T1000 (cell line): ENCODE data around the gene FAM53A.
"Not testable (repeated sequence)": the region's sequence is repeated elsewhere in the genome, so short reads cannot be mapped to it uniquely, and the experiment has no call there.

Source experiments
- DNase-seq: peaks from one replicate; lab custom pipeline; 2025; ENCODE audit warnings: mixed read lengths; lab: John Stamatoyannopoulos, UW

The FAM53A gene

DNA sequence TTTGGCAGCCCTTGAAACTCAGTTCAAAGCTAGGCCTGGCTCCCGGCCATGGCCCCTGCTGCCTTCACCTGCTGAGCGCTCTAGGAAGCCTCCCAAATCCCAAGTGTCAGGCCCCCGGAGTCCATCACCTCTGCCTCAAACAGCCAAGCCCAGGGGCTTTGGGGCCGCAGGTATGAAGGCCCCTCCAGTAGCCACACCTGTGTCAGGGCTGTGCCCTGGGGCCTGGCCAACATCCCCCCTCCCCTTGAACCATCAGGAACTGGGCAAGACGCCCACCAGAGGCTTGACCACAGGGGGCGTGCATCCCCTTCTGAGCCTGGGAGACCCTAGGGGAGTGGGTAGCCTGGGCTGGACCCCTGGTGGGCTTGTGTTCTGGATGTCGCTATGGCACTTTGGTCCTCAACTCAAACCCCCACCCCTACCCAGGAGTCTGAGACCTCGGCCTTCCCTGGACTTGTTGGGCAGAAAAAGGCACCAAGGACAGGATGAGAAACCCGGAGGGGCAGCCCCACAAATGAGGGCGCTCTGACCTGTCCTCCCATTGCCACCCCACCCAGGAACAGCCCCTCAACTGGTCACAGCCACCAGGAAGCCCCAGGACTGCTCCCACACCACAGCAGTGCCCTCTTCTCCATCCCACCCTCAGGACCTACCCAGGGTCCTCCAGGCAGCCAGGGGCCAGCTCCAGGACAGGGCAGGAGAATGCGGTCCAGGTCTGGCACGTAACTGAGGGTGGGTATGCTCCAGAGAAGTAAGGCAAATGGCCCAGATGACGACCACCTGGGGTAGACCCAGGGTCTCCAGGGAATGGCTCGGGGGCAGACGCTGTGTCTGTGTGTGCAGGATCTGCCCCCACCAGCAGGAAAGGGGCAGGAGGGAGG lies 32.2 kb upstream of the FAM53A start:
- DNase-seq = no peak

GRCh38 chr4:1715002-1715758 lies 31.1 kb upstream of the FAM53A start:
- no peak for DNase-seq

DNA sequence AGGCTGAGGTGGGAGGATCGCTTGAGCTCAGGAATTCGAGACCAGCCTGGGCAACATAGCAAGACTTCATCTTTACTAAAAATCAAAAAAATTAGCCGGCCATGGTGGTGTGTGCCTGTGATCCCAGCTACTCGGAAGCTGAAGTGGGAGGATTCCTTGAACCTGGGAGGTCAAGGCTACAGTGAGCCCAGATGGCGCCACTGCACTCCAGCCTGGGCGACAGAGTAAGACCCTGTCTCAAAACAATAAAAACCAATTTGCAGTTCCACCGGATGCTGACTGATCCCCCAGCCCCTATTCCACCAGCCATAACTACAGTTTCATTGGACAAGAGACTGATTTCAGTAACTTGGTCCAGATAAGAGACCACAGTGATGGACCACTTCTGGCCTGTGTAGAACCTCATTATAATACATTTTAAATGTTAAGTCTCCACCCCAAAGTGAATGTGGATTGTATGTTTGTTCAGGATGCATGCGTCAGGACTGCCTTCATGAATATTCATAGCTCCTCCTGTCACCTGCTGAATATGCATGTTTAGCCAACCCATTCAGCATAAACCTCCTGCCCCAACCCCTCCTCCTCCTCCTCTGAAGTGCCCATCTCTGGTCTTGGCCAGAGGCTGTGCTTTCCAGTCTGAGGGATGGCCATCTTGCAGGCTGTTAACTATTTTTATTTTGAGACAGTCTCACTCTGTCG lies 30.3 kb upstream of the FAM53A start:
- DNase-seq = no peak

DNA sequence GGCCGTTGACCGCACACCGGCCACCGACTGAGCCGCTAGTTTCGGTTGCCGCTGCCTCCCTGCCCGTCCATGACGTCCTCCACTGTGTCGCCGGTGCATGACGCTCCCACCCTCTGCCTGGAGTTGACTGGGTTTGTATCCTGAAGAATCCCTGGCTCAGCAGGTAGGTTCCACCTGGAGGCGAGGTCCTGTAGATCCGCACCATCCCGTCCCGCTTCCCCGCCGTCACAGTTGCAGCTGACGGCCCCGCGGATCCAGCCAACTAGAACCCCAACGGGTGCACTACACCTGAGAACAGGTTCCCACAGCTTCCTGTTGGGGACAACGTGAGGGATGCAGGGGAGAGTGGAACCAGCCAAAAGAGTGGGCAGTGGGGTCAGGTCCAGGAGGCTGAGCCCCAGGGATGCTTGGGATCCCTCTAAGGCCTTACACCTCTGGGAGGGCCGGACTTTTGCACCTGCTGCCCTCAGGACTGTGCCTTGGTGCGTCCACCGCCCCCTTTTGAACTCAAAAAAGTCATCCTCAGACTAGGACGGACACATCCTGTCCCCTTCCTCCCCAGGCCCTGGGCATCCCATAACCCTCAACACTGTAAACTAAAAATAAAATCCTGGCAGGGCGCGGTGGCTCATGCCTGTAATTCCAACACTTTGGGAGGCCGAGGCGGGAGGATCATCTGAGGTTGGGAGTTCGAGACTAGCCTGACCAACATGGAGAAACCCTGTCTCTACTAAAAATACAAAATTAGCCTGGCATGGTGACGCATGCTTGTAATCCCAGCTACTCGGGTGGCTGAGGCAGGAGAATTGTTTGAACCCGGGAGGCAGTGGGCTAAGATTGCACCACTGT lies 29.1 kb upstream of the FAM53A start:
- DNase-seq = no peak

DNA sequence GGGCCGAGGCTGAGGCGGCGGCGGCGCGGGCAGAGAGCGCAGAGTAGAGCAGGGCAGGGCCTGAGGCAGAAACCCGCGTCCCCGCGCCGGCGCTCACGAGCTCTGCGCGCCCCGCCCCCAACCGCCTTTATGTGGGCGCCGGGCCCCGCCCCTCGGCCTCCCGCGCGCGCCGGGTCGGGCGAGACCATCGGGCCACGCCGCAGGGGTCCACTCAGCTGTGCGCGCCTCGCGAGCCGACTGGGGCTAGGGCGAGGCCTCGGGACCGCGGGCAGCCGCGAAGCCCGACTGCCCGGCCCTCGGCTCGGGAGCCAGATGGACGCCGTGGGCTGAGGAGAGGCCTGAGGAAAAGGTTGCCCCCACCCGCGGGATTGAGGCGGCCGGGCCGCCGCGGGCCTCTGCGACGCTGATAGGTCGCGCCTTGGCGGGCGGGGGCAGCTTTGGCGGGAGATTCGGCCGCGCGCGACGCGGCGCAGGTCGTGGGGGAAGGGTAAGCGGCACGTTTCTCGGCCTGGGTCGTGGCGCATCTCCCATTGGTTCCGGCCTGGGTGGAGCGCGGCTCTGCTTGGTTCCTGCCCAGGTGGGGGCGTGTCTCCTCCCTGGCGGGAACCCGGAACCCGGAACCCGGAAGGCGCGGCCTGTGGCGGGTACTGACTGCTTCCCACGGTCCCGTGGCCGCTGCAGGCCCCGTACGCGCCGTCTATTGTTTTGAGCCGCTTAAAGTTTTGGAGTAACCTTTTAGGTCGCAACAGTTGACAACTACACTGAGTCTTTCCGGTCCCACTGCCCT lies 28.3 kb upstream of the FAM53A start, which contains the start of gene SLBP:
Gene SLBP (minus strand): TSS at position 104 of the 787 bp plus-strand sequence. CDS start 131 bp downstream, outside the sequence.
- DNase-seq = peak; percentile 94

GRCh38 chr4:1711571-1712215 lies 27.6 kb upstream of the FAM53A start:
- no peak for DNase-seq

DNA sequence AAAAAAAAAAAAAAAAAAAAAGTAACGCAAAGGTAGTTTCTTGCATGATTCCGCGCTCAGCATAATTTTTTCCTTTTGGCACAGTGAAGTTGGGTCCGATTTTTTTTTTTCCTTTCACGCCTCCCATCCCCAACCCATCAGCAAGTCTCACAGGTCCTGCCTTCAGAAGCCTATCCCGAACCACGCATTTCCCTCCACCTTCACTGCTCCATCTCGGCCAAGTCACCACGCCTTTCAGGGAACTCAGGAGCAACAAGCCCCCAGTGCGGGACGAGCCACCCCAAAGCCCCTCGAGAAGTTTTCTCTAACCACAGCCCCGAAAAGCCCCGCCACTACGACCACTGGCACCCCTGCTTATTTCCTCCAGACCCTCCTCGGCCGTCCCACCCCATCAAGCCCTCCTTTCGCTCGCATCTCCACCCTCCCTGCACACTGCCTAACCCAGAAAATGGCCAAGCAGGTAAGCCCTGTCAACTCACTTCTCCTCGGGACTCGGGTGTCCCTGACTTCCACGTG lies 27.0 kb upstream of the FAM53A start:
- no peak for DNase-seq

DNA sequence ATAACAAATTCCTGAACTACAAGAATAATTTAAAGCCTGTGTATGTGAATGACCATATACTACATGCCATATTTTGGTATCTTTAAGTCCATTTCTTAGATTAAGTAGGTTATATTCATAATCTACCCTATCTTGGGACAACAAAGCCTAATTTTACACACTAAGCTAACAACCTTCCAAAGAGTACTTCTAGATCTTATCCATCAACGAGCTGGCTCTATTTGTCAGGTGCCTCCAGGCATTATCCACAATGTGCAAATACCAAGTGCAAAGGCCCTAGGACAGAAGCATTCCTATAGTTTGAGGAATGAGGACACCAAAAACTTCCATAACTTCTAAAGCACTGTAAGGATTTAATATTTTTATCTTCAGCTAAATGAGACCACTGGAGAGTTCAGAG lies 24.5 kb upstream of the FAM53A start:
- DNase-seq = no peak

DNA sequence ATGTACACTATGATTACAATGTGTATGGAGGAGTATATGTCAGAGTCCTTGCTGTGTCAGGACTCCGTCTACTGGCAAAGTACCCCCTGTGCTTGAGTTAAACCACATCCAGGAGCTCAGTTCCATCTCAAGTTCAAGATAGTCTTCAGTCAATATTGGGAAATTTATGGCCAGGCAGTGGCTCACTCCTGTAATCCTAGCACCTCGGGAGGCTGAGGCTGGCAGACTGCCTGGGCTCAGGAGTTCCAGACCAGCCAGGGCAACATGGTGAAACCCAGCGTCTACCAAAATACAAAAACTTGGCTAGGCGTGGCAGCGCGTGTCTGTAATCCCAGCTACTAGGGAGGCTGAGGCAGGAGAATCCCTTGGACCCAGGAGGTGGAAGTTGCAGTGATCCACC lies 22.2 kb upstream of the FAM53A start:
- DNase-seq = no peak

DNA sequence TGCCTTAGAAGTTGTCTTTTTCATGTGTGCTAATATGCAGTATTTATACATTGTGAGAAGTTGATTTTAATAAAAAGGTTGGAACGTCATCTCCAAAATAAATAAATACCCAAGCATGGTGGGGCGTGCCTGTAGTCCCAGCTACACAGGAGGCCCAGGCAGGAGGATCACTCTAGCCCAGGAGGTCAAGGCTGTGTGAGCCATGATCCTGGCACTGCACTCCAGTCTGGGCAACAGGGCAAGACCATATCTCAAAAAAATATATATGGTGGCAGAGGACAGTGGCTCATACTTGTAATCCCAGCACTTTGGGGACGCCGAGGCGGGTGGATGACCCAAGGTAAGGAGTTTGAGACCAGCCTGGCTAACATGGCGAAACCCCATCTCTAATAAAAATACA lies 21.6 kb upstream of the FAM53A start:
- no peak for DNase-seq

DNA sequence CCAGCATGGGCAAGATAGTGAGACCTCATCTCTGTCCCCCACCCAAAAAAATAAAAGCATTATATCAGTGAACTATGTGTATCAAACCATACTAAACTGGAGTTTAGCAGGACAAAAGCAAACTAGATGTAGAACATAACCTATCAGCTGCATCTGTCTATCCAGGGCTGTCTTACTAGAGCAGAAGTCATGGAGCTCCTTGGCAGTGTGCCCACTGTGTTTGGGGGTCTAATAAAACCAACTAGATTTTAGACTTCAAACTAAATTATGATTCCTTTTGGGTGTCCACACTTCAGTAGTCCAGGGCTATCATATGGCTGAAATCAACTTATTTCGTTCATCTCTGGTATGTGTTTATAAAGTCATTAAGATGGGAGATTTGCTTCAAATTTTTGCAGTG lies 19.8 kb upstream of the FAM53A start:
- DNase-seq = no peak

DNA sequence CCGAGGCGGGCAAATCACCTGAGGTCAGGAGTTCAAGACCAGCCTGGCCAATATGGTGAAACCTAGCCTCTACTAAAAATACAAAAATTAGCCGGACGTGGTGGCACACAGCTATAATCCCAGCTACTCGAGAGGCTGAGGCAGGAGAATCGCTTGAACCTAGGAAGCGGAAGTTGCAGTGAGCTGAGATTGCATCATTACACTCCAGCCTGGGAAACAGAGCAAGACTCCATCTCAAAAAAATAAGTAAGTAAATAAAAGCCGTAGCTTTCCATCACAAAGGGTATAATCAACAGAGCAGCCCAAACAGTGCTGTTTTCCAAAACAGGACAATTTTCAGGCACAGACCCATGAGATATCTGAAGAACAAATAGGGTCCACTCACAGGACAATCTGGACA lies 17.6 kb upstream of the FAM53A start:
- DNase-seq = not testable (repeated sequence)

GRCh38 chr4:1695913-1696312 lies 11.8 kb upstream of the FAM53A start:
- no peak for DNase-seq

DNA sequence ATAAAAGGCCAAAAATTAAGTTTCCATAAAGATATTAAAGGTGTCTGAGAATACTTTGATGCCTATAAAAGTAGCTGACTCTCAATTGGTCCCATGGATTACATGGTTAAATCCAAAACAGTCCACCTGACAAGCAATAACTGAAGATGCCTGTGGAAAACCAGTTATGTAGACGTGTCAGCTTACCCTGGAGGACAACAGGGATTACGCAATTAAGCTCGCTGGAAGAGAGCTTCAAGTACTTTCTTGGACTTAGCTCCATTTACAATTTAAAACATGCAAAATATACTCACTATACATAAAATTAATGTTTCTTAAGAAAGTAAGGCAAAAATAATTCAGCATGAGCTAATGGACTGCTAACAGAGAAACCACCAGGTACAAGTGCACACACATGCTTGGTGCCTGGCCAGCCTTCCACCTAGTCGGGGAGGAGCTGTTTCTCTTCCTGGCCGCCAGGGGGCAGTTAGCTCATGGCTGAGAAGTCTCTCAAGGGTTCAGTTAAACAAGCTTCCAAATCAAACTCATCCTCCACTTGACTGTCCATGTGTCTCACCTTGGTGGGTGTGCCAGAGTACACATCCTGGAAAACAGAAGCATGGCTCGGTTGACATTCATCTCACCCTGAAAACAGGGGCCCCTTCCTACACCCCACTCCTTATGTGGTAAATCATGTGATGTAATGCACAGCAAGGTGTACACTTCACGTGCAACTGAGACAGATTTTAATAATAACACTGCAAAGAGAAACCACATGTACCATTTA lies 9.2 kb upstream of the FAM53A start:
- DNase-seq = peak; percentile 20

- DNase-seq = no peak
Observed at GRCh38 chr4:1691737-1692373, 7.7 kb upstream of the FAM53A start.

GRCh38 chr4:1690698-1691097 lies 6.6 kb upstream of the FAM53A start:
- no peak for DNase-seq

DNA sequence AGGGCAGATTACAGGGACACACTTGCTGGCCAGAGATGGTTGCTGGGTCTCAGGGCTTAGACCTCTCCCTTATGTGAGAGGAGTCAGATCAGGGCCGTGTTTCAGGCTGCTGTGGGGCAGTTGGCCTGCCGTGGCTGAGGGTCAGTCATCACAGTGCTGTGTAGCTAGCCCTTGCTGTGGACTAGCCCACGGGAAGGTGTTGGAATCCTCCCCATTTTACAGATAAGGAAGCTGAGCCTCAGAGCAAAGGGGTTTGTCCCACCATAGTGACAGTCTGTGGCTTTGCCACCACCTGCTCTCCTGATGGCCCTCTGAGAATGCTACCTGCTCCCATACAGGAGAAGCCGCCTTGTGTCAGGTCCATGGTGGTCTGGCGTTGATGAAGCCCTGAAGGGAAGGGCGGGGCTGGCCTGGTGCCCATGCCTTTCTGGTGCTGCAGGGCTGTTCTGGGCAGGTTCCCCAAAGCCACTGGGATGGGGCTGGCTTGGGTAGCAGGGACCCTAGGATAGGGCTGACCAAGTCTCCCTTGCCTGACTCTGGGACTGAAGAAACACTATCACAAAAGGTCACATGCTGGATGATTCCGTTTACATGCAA lies 2.4 kb upstream of the FAM53A start:
- DNase-seq = no peak
